CD4-positive, alpha-beta T cell treated with Interleukin-17A for 1 hour (primary cell): Measurements from ENCODE around the gene SVIL.
"Not testable (repeated sequence)": the region's sequence is repeated elsewhere in the genome, so short reads cannot be mapped to it uniquely, and the experiment has no call there.

ENCODE experiments used
- DNase-seq: peaks from one replicate; pipeline ENCODE4 v3.0.0-alpha.2; 2020

SVIL gene

GRCh38 chr10:29535778-29536453 lies 98.9 kb downstream of the SVIL start:
- DNase-seq: no peak

GRCh38 chr10:29535012-29535777 lies 99.6 kb downstream of the SVIL start:
- DNase-seq: no peak

- no peak for DNase-seq
Measured at GRCh38 chr10:29534590-29534989, 100.2 kb downstream of the SVIL start.

- no peak for DNase-seq
Measured at GRCh38 chr10:29533696-29534285, 101.0 kb downstream of the SVIL start.

GRCh38 chr10:29533046-29533445 lies 101.7 kb downstream of the SVIL start:
- no peak for DNase-seq

GRCh38 chr10:29532256-29532878 lies 102.4 kb downstream of the SVIL start:
- DNase-seq: no peak

GRCh38 chr10:29530112-29530976 lies 104.4 kb downstream of the SVIL start:
- DNase-seq: no peak

DNA sequence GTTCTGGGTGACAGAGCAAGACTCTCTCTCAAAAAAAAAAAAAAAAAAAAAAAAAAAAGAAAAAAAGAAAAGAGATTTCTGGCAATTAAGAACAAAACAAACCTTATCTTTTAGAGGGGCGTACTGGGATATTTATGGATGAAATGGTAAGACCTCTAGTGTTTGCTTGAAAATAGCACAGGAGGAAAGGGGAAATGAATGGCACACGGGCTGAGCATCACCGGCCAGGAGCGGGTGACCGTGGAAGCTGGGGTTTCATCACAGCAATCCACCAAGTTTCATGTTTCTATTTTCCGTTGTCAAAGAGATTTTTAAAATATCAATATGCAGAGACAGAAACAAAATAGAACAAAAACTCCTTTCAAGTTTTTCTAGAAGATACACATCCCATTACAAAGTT lies 105.6 kb downstream of the SVIL start:
- DNase-seq: no peak

GRCh38 chr10:29525762-29526161 lies 109.0 kb downstream of the SVIL start:
- no peak for DNase-seq

- no peak for DNase-seq
Measured at GRCh38 chr10:29524720-29525119, 110.1 kb downstream of the SVIL start.

DNA sequence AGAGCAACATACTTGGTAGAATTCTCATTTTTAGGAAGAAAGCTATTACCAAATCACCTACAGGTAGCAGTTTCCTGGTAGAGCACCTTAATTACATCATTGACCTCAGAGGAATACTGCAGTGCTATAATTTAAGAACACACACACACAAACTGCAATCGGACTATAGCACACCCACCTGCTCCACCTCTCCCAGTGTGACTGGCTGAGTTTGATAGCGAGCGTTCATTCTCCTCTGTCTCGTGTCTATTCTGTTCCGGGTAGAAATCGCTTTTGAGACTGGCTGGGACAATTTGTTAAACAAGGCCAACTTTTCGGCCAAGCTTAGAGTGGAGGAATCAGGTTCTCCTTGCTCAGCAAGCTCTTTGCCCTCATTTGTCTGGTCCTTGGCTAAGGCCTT lies 110.5 kb downstream of the SVIL start:
- no peak for DNase-seq

DNA sequence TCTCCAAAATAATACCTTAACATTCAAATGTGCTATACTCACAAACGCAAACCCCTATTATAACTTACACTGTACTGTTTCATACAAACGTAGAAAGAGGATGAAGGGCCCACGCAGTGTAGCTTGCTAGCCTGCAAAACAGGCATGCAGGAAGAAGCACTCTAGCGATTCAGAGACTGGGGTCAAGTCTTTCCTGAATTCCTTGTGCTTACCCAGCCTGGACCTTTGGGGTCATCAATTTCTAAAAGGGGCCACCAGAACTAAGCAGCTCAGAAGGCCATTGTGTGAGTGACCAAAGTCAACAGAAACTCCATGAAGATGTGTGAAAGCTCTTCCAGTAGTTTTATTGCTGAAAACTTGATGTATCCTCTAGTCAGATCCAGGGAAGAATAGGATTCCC lies 111.9 kb downstream of the SVIL start:
- DNase-seq: no peak

GRCh38 chr10:29522061-29522855 lies 112.5 kb downstream of the SVIL start:
- DNase-seq: no peak

DNA sequence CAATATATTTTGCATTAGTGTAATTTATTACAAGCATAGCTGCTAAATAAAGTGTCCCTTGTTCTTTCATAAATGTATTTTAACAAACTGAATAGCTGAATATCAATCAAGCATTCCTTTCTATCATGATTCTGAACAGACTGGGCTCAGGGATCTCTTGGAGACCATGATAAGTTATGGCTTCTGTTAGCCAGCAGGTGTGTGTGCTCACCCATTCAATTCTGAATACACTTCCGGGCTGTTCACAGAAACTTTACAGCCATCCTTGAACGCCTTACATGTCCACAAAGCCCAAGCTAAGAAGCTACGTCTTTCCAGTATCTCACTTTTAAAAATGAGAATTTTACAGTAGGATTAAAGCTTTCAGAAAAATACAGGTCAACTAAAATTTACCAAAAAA lies 115.1 kb downstream of the SVIL start:
- DNase-seq: no peak

- DNase-seq: no peak
Measured at GRCh38 chr10:29517352-29517923, 117.3 kb downstream of the SVIL start.

DNA sequence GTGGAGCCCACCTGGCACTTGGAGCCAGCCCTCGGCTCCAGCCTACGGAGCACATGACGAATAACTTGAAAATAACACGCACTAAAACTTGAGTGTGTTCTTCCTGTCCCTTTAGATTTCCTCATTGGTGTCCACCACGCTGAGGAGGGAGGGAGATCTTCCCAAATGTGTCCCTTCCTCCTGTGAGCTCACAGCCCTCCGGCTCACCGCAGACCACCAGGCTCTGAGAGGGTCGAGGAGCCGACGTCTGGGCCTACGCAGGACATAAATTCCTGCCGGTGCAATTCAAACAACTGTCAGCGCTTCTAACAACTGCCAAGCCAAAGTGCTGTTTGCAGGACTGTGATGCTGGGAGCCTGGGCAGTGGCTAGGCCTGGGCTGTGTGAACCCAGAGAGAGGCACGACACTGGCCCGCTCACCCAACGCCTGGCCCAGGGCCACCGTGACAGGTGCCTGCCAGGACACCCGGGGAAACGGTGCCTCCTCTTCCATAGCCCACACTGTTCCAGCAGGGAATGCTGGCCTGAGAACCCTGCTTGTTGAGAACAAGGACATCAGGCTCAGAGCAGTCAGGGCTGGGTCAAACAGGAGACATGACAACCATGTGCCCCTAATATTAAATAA lies 118.3 kb downstream of the SVIL start:
- DNase-seq: not testable (repeated sequence)

GRCh38 chr10:29515879-29516278 lies 118.9 kb downstream of the SVIL start:
- DNase-seq: not testable (repeated sequence)

DNA sequence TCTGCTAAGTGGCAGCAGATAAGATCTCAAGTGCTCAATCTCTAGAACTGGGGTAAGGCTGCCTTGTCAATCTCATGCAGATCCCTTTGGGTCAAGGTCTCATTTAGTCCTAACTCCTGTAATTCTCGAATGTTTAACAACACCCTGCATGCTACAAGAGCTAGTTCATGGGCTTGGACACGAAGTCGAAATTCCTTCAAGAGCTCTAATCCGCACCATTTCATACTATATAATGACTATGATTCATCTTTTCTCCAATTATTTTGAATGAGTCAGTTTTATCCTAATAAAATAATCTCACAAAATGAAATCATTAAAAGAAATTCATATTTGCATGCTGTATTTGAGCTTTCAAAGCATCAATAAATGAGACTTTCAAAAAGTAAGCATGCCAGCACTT lies 119.7 kb downstream of the SVIL start:
- DNase-seq: not testable (repeated sequence)

DNA sequence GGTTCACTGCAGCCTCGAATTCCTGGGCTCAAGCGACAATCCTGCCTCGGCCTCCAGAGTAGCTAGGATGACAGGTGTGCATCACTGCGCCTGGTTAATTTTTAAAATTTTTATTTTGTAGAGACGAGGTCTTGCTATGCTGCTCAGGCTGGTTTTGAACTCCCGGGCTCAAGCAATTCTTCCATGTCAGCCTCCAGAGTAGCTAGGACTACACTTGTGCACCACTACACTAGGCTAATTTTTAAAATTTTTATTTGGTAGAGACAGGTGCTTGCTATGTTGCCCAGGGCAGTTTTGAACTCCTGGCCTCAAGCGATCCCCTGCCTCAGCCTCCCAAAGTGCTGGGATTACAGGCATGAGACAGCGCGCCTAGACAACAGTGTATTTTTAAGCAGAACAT lies 120.5 kb downstream of the SVIL start:
- DNase-seq: no peak

DNA sequence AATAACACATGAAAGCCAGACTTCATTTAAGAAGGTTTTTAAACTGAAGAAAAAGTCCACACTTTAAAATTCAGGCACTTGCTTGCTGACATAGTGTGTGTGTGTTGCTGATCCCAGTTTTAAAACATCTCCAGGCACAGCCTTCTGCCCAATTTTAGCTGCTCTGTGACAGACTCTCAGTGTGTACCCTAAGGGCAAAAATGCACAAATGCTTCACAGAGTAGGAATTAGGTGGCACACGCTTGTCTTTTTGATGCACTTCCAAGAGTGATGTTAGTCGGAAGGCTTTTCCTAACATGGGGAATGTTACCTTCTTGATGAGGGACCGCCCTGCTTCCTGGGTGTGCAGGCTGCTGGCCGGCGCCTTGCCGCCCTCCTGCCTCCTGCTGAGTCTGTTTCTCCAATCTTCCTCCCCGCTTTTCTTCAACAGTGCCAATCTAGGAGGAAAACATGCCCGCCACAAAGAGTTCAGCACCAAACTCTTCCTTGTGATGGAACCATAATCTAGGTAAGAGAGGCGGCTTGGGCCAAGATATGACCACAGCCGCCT lies 122.3 kb downstream of the SVIL start:
- no peak for DNase-seq

DNA sequence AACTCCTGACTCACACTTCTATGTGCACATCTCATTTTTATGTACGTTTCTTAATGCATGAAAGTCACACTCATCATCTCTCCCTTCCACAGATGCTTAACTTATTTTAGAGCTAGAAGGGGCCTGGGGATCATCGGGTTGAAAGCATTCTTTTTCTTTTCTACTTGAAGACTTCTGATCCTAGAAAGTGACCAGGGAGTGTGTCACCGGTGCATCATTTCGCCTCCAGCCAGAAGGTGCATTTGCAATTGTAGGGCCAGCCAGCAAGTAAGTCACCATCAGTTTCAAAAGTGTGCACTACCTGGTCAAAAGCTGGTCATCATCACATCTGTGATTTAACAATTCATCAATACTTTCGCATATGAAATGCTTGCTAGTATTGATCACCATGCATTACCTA lies 123.0 kb downstream of the SVIL start:
- not testable (repeated sequence) for DNase-seq
